NT2/D1 (cell line): ENCODE measurements around the gene CIB1.

ENCODE experiments used
- DNase-seq: peaks from one replicate; pipeline ENCODE4 v3.0.0-alpha.2; 2011; ENCODE audit warnings: low read depth, low spot score
- H3K27me3 ChIP-seq: 2 replicates; pipeline ENCODE4 v1.6.0; 2011; ENCODE audit warnings: mild to moderate bottlenecking; ENCODE audit not compliant: insufficient read length, insufficient read depth
- H3K36me3 ChIP-seq: 2 replicates; pipeline ENCODE4 v1.6.1; 2011; ENCODE audit warnings: mild to moderate bottlenecking, low read length, mixed read lengths; ENCODE audit not compliant: insufficient read depth, insufficient read length
- H3K4me1 ChIP-seq: 2 replicates; pipeline ENCODE4 v1.5.1; 2011; ENCODE audit not compliant: insufficient read depth, insufficient read length
- H3K4me3 ChIP-seq: 2 replicates; pipeline ENCODE4 v1.5.1; 2011; ENCODE audit warnings: low read depth; ENCODE audit not compliant: insufficient read length
- H3K9ac ChIP-seq: 2 replicates; pipeline ENCODE4 v1.6.0; 2011; ENCODE audit warnings: low read depth; ENCODE audit not compliant: insufficient read length
- H3K9me3 ChIP-seq: 2 replicates; pipeline ENCODE4 v1.5.1; 2011; ENCODE audit warnings: mild to moderate bottlenecking, low read length; ENCODE audit not compliant: insufficient read depth
- SUZ12 ChIP-seq: IDR thresholded peaks from 2 replicates; pipeline ENCODE4 v1.6.1; 2011; ENCODE audit not compliant: insufficient read length, insufficient read depth; ENCODE audit errors: extremely low read depth
- YY1 ChIP-seq: IDR thresholded peaks from 2 replicates; pipeline ENCODE4 v1.6.1; 2011; ENCODE audit not compliant: insufficient read length, insufficient read depth

CIB1 gene

DNA sequence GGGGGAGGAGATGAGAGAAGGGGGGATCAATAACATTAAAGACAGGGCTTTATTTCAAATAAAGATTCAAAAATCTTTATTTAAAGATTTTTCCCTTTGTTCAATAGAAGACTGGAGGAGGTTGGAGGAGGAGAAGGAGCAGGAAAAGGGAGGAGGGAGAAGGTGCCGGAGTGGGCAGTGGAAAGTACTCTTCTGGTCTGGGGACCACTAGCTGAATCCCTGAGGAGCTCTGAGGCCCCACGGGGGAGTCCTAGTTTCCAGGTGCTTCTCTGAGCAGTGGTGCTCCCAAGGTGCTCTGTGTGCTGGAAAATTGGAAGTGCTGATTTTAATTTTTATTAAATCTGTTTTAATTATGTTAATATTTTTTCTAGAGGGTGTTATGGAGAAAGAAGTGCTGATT, 52.0 kb downstream of the CIB1 start:
- TF ChIP-seq YY1 (no peak), SUZ12 (no peak)
- peaks cover 9% of the 10 kb centered on the region for H3K4me1 ChIP-seq
- no peak overlapping the region for H3K4me3 ChIP-seq
- H3K36me3 ChIP-seq = no peaks in the 10 kb centered on the region
- H3K9ac ChIP-seq = no peak overlapping the region
- DNase-seq = no peak
- H3K27me3 ChIP-seq = no peaks in the 10 kb centered on the region
- no peaks in the 10 kb centered on the region for H3K9me3 ChIP-seq
